ENCODE measurements around the gene GARS1.

- TF ChIP-seq EZH2 (IDR thresholded peaks at IDR 0.05; ENCODE audit: insufficient read depth, low read length) (no peak), CTCF (IDR thresholded peaks at IDR 0.05; ENCODE audit: insufficient read depth, low read depth, low read length) (no peak)
These were observed 77.3 kb downstream of the GARS1 start for GRCh38 chr7:30671793-30672465.
